ENCODE measurements around the gene NDUFS5. TPM values are rescaled to one million over a fixed set of nuclear protein-coding genes. Genes with fewer than 3 reads are reported as not detected.

NDUFS5 gene
- total RNA-seq, 1 donor from 2014 or later, result 738 TPM

GRCh38 chr1:38989979-38990378 lies 36.2 kb upstream of the NDUFS5 start:
- peak overlapping the region; percentile 88 for H3K4me3 Mint-ChIP-seq
- Histone ChIP-seq H2AFZ (replicated peaks) (no peak overlapping the region), H3K4me2 (peak overlapping the region; percentile 88), H3K27me3 (no peaks in the 10 kb centered on the region), H3F3A (ENCODE audit: low read depth) (peaks cover 12% of the 10 kb centered on the region), H3K79me2 (ENCODE audit: low read depth) (peaks cover 39% of the 10 kb centered on the region), H4K20me1 (ENCODE audit: low read depth) (peaks cover 36% of the 10 kb centered on the region), H3K36me3 (peaks cover under 1% of the 10 kb centered on the region), H3K9ac (no peak overlapping the region), H3K9me3 (ENCODE audit: low read depth) (no peaks in the 10 kb centered on the region), H3K4me1 (peaks cover 26% of the 10 kb centered on the region), H3K4me3 (peak overlapping the region; percentile 92), H3K27ac (peak overlapping the region; percentile 89)
- peak overlapping the region; percentile 90 for H3K27ac Mint-ChIP-seq
- peaks cover 11% of the 10 kb centered on the region for H3K36me3 Mint-ChIP-seq
- no peaks in the 10 kb centered on the region for H3K9me3 Mint-ChIP-seq
- DNase-seq (ENCODE audit: low spot score), result no peak
- no peaks in the 10 kb centered on the region for H3K27me3 Mint-ChIP-seq (ENCODE audit: insufficient read depth, low read depth)
- peaks cover 39% of the 10 kb centered on the region for H3K4me1 Mint-ChIP-seq
- no peak for TF ChIP-seq CTCF (IDR thresholded peaks at IDR 0.05)
- TF ChIP-seq EZH2phosphoT487 (IDR thresholded peaks at IDR 0.05), result no peak
- no peak for TF ChIP-seq EZH2 (IDR thresholded peaks at IDR 0.05)

GRCh38 chr1:38990386-38990737 lies 35.8 kb upstream of the NDUFS5 start:
- Histone ChIP-seq H3K4me2 (peak overlapping the region; percentile 88), H2AFZ (replicated peaks) (no peak overlapping the region), H3K4me3 (peak overlapping the region; percentile 92), H3K4me1 (peaks cover 22% of the 10 kb centered on the region), H3K9me3 (ENCODE audit: low read depth) (no peaks in the 10 kb centered on the region), H3K9ac (no peak overlapping the region), H3K79me2 (ENCODE audit: low read depth) (peaks cover 43% of the 10 kb centered on the region), H3K27me3 (no peaks in the 10 kb centered on the region), H3K36me3 (peaks cover 4% of the 10 kb centered on the region), H3F3A (ENCODE audit: low read depth) (peaks cover 16% of the 10 kb centered on the region), H4K20me1 (ENCODE audit: low read depth) (peaks cover 40% of the 10 kb centered on the region), H3K27ac (peak overlapping the region; percentile 89)
- TF ChIP-seq CTCF (IDR thresholded peaks at IDR 0.05), result no peak
- H3K9me3 Mint-ChIP-seq, result no peaks in the 10 kb centered on the region
- DNase-seq (ENCODE audit: low spot score), result no peak
- peak overlapping the region; percentile 90 for H3K27ac Mint-ChIP-seq
- peak overlapping the region; percentile 88 for H3K4me3 Mint-ChIP-seq
- no peaks in the 10 kb centered on the region for H3K27me3 Mint-ChIP-seq (ENCODE audit: insufficient read depth, low read depth)
- H3K36me3 Mint-ChIP-seq, result peaks cover 14% of the 10 kb centered on the region
- peaks cover 38% of the 10 kb centered on the region for H3K4me1 Mint-ChIP-seq

GRCh38 chr1:38990738-38991637 lies 35.2 kb upstream of the NDUFS5 start, which contains the start of gene AKIRIN1:
TSS of gene AKIRIN1 (plus strand) at chr1:38991276. CDS start at chr1:38991381, 105 bp downstream.
- H3K27ac Mint-ChIP-seq, result peak within 1 kb of the TSS; percentile 90
- Histone ChIP-seq H3K79me2 (ENCODE audit: low read depth) (peaks cover 49% of the 10 kb centered on the region), H3K36me3 (peaks cover 7% of the 10 kb centered on the region), H3K27ac (peak within 1 kb of the TSS; percentile 89), H2AFZ (replicated peaks) (no peak within 1 kb of the TSS), H3F3A (ENCODE audit: low read depth) (peaks cover 22% of the 10 kb centered on the region), H4K20me1 (ENCODE audit: low read depth) (peaks cover 46% of the 10 kb centered on the region), H3K9me3 (ENCODE audit: low read depth) (no peaks in the 10 kb centered on the region), H3K4me1 (peaks cover 16% of the 10 kb centered on the region), H3K9ac (peak within 1 kb of the TSS; percentile 89), H3K27me3 (no peaks in the 10 kb centered on the region), H3K4me3 (peak within 1 kb of the TSS; percentile 92), H3K4me2 (peak within 1 kb of the TSS; percentile 88)
- TF ChIP-seq EZH2phosphoT487 (IDR thresholded peaks at IDR 0.05) (no peak), CTCF (IDR thresholded peaks at IDR 0.05) (no peak), EZH2 (IDR thresholded peaks at IDR 0.05) (no peak)
- peaks cover 36% of the 10 kb centered on the region for H3K4me1 Mint-ChIP-seq
- H3K4me3 Mint-ChIP-seq, result peak within 1 kb of the TSS; percentile 91
- no peaks in the 10 kb centered on the region for H3K27me3 Mint-ChIP-seq (ENCODE audit: insufficient read depth, low read depth)
- DNase-seq (ENCODE audit: low spot score), result peak; percentile 97
- no peaks in the 10 kb centered on the region for H3K9me3 Mint-ChIP-seq
- H3K36me3 Mint-ChIP-seq, result peaks cover 16% of the 10 kb centered on the region
